HG02678 (cell line): ENCODE measurements around the gene FAM76A.
A peak's percentile ranks its signal among the peaks of the same experiment; 100 is the strongest.
"Not testable (repeated sequence)": the region's sequence is repeated elsewhere in the genome, so short reads cannot be mapped to it uniquely, and the experiment has no call there.

Source experiments
- ATAC-seq: cut with Tn5 transposase; IDR thresholded peaks from one replicate; pipeline ENCODE4 v1.9.1; 2021; ENCODE audit warnings: mild to moderate bottlenecking, moderate library complexity; ENCODE audit not compliant: unreplicated experiment

Gene FAM76A

DNA sequence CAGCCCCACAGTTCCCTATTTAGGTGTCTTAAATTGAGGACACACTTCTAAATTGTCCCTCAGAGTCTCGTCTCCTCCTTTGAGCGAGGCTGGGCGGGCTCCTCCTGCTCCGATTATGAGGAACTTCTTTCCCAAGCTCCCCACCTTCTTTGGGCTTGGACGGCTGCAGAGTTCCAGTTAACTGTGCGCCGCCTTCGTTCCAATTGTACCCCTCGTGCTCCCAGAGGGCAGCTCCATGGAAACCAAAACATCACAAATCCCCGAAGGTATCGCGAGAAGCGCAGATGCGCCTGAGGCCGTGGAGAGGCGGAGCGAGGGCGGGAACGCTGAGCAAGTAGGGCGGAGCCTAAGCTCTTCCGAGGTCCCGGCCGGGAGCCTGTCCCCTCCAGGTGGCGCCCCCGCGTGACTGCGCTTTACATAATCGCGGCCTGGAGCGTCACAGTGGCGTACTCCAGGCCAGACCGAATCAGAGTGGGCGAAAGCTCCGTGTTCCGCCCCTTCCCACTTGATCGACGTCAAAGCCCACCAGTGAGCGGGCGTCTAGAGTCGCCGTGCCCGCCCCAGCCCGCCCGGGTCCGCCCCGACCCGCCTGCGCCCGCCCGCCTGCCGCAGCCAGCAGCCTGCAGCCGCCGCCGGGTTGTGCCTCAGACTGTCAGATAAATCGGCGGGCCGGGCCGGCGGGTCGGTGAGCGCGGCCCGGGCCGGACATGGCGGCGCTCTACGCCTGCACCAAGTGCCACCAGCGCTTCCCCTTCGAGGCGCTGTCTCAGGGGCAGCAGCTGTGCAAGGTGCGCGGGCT lies at the start of gene FAM76A:
FAM76A (plus strand) TSS at position 588 of the 799 bp plus-strand sequence; CDS start at position 708, 120 bp downstream.
- ATAC-seq: peak; percentile 92

GRCh38 chr1:27676410-27676809 lies 49.4 kb upstream of the FAM76A start:
- no peak for ATAC-seq

- no peak for ATAC-seq
Observed at GRCh38 chr1:27678747-27679146, 47.0 kb upstream of the FAM76A start.

GRCh38 chr1:27680225-27680791 lies 45.5 kb upstream of the FAM76A start:
- not testable (repeated sequence) for ATAC-seq

- not testable (repeated sequence) for ATAC-seq
Observed at GRCh38 chr1:27681580-27681979, 44.2 kb upstream of the FAM76A start.

- ATAC-seq: no peak
Observed at GRCh38 chr1:27682351-27682944, 43.3 kb upstream of the FAM76A start.

DNA sequence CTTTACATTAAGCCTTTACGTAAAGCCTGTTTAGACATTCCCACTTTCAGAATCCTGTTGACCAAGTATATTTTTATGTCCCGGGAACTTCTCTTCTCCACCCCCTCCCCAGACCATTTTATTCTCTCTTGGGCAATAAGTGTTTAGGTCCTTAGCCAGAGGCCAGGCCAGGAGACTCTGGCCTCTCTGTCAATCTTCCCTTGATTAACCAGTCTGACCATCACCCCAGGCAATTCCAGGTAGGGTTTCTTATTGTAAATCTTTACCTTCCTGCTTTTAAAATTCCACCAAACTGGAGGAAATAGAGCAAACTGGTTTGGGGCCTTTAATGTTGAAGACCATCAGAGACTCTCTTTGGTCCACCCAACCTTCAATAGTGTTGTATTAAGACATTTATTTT lies 41.6 kb upstream of the FAM76A start:
- no peak for ATAC-seq

- ATAC-seq: no peak
Observed at GRCh38 chr1:27686223-27686990, 39.4 kb upstream of the FAM76A start.

DNA sequence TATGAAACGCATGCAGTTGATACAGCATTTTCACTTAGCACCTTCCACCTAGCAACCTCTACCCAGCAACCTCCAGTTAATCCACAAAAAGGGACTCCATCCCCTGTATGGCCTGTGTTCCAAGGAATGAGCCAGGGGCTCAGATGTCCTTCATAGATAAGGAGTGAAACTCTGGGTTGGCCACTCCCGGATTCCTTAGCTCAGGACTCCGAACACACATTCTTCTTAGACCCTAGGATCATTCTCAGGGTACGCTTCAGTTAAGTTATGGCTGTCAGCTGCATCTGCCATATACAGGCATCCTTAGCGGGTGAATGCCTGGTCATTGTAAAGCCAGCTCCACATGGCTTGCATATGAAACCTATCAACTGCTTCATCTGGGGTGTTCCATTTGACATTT lies 37.9 kb upstream of the FAM76A start:
- ATAC-seq: no peak

- peak; percentile 51 for ATAC-seq
Observed at GRCh38 chr1:27689423-27690173, 36.2 kb upstream of the FAM76A start.

DNA sequence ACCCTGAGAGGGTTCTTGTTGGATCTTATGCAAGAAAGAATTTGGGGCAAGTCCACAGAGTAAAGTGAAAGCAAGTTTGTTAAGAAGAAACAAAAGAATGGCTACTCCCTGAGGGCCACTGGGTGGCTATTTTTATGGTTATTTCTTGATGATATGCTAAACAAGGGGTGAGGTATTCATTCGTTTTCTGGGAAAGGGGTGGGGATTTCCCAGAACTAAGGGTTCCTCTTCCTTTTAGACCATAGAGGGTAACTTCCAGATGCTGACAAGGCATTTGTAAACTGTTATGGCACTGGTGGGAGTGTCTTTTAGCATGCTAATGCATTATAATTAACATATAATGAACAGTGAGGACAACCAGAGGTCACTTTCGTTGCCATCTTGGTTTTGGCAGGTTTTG lies 35.6 kb upstream of the FAM76A start:
- ATAC-seq: no peak

- not testable (repeated sequence) for ATAC-seq
Observed at GRCh38 chr1:27696835-27697234, 28.9 kb upstream of the FAM76A start.

- no peak for ATAC-seq
Observed at GRCh38 chr1:27704958-27705357, 20.8 kb upstream of the FAM76A start.

- ATAC-seq: no peak
Observed at GRCh38 chr1:27705545-27705944, 20.2 kb upstream of the FAM76A start.

GRCh38 chr1:27710574-27710973 lies 15.2 kb upstream of the FAM76A start:
- ATAC-seq: no peak

GRCh38 chr1:27713139-27713725 lies 12.5 kb upstream of the FAM76A start:
- no peak for ATAC-seq

GRCh38 chr1:27713869-27714513 lies 11.8 kb upstream of the FAM76A start:
- ATAC-seq: no peak

- ATAC-seq: no peak
Observed at GRCh38 chr1:27716262-27716895, 9.4 kb upstream of the FAM76A start.
